Panc1 (cell line): ENCODE measurements around the gene TEX264. TPM values are rescaled to one million over a fixed set of nuclear protein-coding genes. Genes with fewer than 3 reads are reported as not detected.

ENCODE experiments used
- ATAC-seq: fragments of 200-7000 bp; cut with Tn5 transposase; 2 replicates; pipeline ENCODE4 v1.9.1; 2020; ENCODE audit warnings: mild to moderate bottlenecking, moderate library complexity
- BruUV-seq: library from RNA; stranded (reverse); fragments of 400-500 nt; replicated peaks from 2 replicates; lab custom pipeline; 2021; lab: Mats Ljungman, UMichigan
- CTCF ChIA-PET: fragments of 300-600 bp; sonication (Branson Sonifier 250); formaldehyde crosslinking; loops from one replicate; lab custom pipeline; 2022; ENCODE audit warnings: antibody characterized with exemption; lab: Charles Lee
- POLR2A ChIA-PET: fragments of 300-600 bp; sonication (Branson Sonifier 250); formaldehyde crosslinking; loops from one replicate; lab custom pipeline; 2022; ENCODE audit warnings: antibody characterized with exemption; lab: Charles Lee
- DNase-seq: peaks from one replicate; pipeline ENCODE4 v3.0.0-alpha.2; 2010; ENCODE audit warnings: low read depth, low spot score
- H3K27ac ChIP-seq: 2 replicates; pipeline ENCODE4 v1.5.1; 2011; ENCODE audit warnings: mild to moderate bottlenecking, low read length, inconsistent platforms
- H3K27me3 ChIP-seq: fragments of 200-500 bp; sonication (Bioruptor generic); 2 replicates; pipeline ENCODE4 v1.6.0; 2014; ENCODE audit warnings: low read length, inconsistent platforms; ENCODE audit not compliant: control insufficient read depth, insufficient read depth
- H3K36me3 ChIP-seq: fragments of 200-500 bp; sonication (Bioruptor generic); 2 replicates; pipeline ENCODE4 v1.5.1; 2014; ENCODE audit warnings: inconsistent platforms, mild to moderate bottlenecking, low read length, moderate library complexity; ENCODE audit not compliant: control insufficient read depth, insufficient read depth
- H3K4me1 ChIP-seq: 2 replicates; pipeline ENCODE4 v1.5.1; 2011; ENCODE audit warnings: inconsistent platforms, mild to moderate bottlenecking, low read length, moderate library complexity; ENCODE audit not compliant: control insufficient read depth, insufficient read depth
- H3K4me3 ChIP-seq, 2 experiments: 2 replicates each; pipeline ENCODE4 v1.5.1; 2011 to 2012; ENCODE audit warnings: low read depth in 2 of 2, low read length in 2 of 2, mild to moderate bottlenecking in 2 of 2, inconsistent platforms in 1 of 2, moderate library complexity in 1 of 2
- H3K9me3 ChIP-seq: fragments of 200-500 bp; sonication (Bioruptor generic); 2 replicates; pipeline ENCODE4 v1.5.1; 2014; ENCODE audit warnings: low read depth, mild to moderate bottlenecking, inconsistent platforms, low read length, moderate library complexity; ENCODE audit not compliant: control insufficient read depth, insufficient read depth
- POLR2AphosphoS5 ChIP-seq: IDR thresholded peaks from 2 replicates; pipeline ENCODE4 v1.6.1; 2012; ENCODE audit warnings: mild to moderate bottlenecking, low read depth, low read length, moderate library complexity
- SIN3A ChIP-seq: IDR thresholded peaks from 2 replicates; pipeline ENCODE4 v1.6.1; 2012; ENCODE audit warnings: low read depth, mild to moderate bottlenecking, low read length, moderate library complexity, borderline replicate concordance; ENCODE audit not compliant: insufficient read depth
- TCF7L2 ChIP-seq: IDR thresholded peaks from 2 replicates; pipeline ENCODE4 v1.6.1; 2011; ENCODE audit warnings: mild to moderate bottlenecking, low read depth, low read length, inconsistent platforms
- in situ Hi-C: cut with HindIII; loops from 2 replicates; pipeline ENCODE4 v1.10.0; 2016; ENCODE audit warnings: low sequenced_read_pairs, low pct_unique_long_range_greater_than_20kb
- intact Hi-C: fragments of 100-400 bp; cut with micrococcal nuclease; formaldehyde crosslinking; loops from one replicate; pipeline ENCODE4 v1.10.0; 2022; ENCODE audit not compliant: unreplicated experiment
- total RNA-seq: library from RNA; stranded (reverse); gene quantifications from one replicate; pipeline ENCODE4 v1.2.1, GENCODE V29; 2021; ENCODE audit not compliant: unreplicated experiment
- TF ChIP-seq, protein P1 (sequence below), 2 experiments: IDR thresholded peaks; 2 replicates each; pipeline ENCODE4 v1.6.1; 2011 to 2012; ENCODE audit warnings: low read depth in 2 of 2, control low read depth in 1 of 2, low read length in 1 of 2, mild to moderate bottlenecking in 1 of 2, moderate library complexity in 1 of 2; ENCODE audit not compliant: insufficient read depth in 1 of 2
- TF ChIP-seq, protein P2 (sequence below): fragments of 450-650 bp; IDR thresholded peaks from 2 replicates; pipeline ENCODE4 v1.5.1; 2017; ENCODE audit warnings: mild to moderate bottlenecking

TEX264 gene
- total RNA-seq, 1 experiment from 2014 or later: 45.8 TPM

DNA sequence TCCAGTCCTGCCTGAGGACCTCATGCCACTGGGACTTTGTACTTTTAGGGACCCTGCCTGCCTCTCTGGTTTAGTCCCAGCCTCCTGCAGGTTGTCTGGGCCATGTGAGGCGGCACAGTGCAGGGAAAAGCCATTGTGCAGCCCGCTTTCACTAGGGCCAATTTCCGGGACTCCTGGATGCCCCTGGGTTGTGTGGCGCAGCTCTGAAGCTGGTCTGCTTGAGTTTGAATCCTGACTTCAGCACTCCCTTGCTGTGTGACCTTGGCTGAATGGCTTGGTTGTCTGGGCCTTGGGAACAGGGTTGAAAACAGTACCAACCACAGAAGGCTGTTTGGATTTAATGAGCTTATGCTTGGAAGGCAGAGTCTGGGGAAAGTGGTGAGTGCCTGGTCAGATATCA is 8.3 kb downstream of the TEX264 start:
- ChIA-PET POLR2A (no interaction called here), CTCF (no interaction called here)
- Histone ChIP-seq H3K9me3 (no peaks in the 10 kb centered on the region), H3K27me3 (no peaks in the 10 kb centered on the region), H3K27ac (no peak overlapping the region), H3K4me3 (no peak overlapping the region), H3K36me3 (no peaks in the 10 kb centered on the region), H3K4me1 (no peaks in the 10 kb centered on the region)
- intact Hi-C loops: no loop called here
- DNase-seq (no peak), ATAC-seq (no peak)
- TF ChIP-seq TCF7L2 (no peak), POLR2AphosphoS5 (no peak)
- no TSS peak for BruUV-seq
- in situ Hi-C loops: no loop called here

DNA sequence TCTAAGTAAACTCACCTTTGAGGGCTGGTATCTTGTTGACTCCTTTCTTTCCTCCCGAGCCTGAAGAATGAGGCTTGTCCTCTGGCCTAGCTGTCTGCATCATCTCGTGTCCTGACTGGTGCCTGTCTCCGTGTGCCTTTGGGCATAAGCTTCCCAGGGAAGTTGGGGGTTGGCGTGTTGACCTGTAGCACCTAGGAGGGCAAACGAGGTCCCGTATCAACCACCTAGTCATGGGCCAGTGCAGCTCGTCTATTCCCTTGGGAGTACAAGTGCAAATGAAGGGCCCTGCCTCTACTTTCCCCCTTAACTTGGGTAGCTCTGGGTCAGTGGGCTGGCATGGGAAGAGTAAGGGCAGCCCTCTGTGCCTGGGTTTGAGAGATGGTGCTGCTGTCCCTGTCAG is 8.7 kb downstream of the TEX264 start:
- ChIA-PET CTCF (no interaction called here), POLR2A (no interaction called here)
- no peaks in the 10 kb centered on the region for H3K4me1 ChIP-seq
- no peak overlapping the region for H3K4me3 ChIP-seq
- in situ Hi-C loops: no loop called here
- intact Hi-C loops: loop anchor here (5.0 kb wide), 1 partner anchor 177 kb away; the partner anchor contains the start of gene DCAF1
- H3K27ac ChIP-seq: no peak overlapping the region
- BruUV-seq: no TSS peak
- H3K9me3 ChIP-seq: no peaks in the 10 kb centered on the region
- ATAC-seq (no peak), DNase-seq (no peak)
- H3K27me3 ChIP-seq: no peaks in the 10 kb centered on the region
- TF ChIP-seq TCF7L2: no peak
- TF ChIP-seq SIN3A: no peak
- TF ChIP-seq, protein P1, sequence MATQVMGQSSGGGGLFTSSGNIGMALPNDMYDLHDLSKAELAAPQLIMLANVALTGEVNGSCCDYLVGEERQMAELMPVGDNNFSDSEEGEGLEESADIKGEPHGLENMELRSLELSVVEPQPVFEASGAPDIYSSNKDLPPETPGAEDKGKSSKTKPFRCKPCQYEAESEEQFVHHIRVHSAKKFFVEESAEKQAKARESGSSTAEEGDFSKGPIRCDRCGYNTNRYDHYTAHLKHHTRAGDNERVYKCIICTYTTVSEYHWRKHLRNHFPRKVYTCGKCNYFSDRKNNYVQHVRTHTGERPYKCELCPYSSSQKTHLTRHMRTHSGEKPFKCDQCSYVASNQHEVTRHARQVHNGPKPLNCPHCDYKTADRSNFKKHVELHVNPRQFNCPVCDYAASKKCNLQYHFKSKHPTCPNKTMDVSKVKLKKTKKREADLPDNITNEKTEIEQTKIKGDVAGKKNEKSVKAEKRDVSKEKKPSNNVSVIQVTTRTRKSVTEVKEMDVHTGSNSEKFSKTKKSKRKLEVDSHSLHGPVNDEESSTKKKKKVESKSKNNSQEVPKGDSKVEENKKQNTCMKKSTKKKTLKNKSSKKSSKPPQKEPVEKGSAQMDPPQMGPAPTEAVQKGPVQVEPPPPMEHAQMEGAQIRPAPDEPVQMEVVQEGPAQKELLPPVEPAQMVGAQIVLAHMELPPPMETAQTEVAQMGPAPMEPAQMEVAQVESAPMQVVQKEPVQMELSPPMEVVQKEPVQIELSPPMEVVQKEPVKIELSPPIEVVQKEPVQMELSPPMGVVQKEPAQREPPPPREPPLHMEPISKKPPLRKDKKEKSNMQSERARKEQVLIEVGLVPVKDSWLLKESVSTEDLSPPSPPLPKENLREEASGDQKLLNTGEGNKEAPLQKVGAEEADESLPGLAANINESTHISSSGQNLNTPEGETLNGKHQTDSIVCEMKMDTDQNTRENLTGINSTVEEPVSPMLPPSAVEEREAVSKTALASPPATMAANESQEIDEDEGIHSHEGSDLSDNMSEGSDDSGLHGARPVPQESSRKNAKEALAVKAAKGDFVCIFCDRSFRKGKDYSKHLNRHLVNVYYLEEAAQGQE (IDR thresholded peaks at IDR 0.05; ENCODE audit: insufficient read depth in 1 of 2, low read depth in 2 of 2, low read length in 1 of 2): no peak
- TF ChIP-seq, protein P2, sequence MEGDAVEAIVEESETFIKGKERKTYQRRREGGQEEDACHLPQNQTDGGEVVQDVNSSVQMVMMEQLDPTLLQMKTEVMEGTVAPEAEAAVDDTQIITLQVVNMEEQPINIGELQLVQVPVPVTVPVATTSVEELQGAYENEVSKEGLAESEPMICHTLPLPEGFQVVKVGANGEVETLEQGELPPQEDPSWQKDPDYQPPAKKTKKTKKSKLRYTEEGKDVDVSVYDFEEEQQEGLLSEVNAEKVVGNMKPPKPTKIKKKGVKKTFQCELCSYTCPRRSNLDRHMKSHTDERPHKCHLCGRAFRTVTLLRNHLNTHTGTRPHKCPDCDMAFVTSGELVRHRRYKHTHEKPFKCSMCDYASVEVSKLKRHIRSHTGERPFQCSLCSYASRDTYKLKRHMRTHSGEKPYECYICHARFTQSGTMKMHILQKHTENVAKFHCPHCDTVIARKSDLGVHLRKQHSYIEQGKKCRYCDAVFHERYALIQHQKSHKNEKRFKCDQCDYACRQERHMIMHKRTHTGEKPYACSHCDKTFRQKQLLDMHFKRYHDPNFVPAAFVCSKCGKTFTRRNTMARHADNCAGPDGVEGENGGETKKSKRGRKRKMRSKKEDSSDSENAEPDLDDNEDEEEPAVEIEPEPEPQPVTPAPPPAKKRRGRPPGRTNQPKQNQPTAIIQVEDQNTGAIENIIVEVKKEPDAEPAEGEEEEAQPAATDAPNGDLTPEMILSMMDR: no peak
- TF ChIP-seq POLR2AphosphoS5: no peak
- no peaks in the 10 kb centered on the region for H3K36me3 ChIP-seq

DNA sequence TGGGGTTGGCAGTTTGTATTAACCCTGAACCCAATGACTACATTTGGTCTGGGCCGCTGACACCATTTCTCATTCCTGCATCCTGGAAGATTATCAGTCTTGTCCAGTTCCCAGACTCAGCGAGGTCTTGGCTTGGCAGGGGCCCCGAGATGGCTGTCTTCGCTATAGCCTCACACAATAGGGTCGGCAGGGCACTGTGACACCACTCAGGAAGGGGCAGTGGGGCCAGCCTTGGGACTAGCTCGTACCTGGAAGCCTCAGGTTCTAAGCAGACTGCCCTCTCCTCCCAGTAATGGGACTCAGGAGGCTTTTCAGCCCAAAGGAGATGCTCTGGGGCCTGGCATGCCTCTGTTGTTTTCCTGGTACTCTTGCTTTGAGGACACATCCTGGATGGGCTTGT is 9.1 kb downstream of the TEX264 start:
- ChIA-PET POLR2A (no interaction called here), CTCF (interaction anchor here (0.7 kb wide), 1 partner anchor 180 kb away, joined by 3 read pairs; the partner anchor contains the start of gene DCAF1)
- Histone ChIP-seq H3K4me3 (no peak overlapping the region), H3K9me3 (no peaks in the 10 kb centered on the region), H3K4me1 (no peaks in the 10 kb centered on the region), H3K27ac (no peak overlapping the region), H3K36me3 (no peaks in the 10 kb centered on the region), H3K27me3 (no peaks in the 10 kb centered on the region)
- no TSS peak for BruUV-seq
- intact Hi-C loops: loop anchor here (5.0 kb wide), 1 partner anchor 178 kb away; the partner anchor contains the start of gene DCAF1
- in situ Hi-C loops: no loop called here
- DNase-seq (no peak), ATAC-seq (no peak)
- TF ChIP-seq, protein P2: no peak
- no peak for TF ChIP-seq SIN3A
- no peak for TF ChIP-seq POLR2AphosphoS5
- TF ChIP-seq, protein P1 (IDR thresholded peaks at IDR 0.05; ENCODE audit: insufficient read depth in 1 of 2, low read depth in 2 of 2, low read length in 1 of 2): no peak
- no peak for TF ChIP-seq TCF7L2
